ENCODE results near the gene H3-3A.

- no peak for TF ChIP-seq CTCF (IDR thresholded peaks at IDR 0.05)
- no peak for TF ChIP-seq POLR2A (IDR thresholded peaks at IDR 0.05)
These were observed 35.7 kb upstream of the H3-3A start for GRCh38 chr1:226026833-226027232.
